ENCODE measurements around the gene ITGA2. TPM values are rescaled to one million over a fixed set of nuclear protein-coding genes. Genes with fewer than 3 reads are reported as not detected.

The ITGA2 gene
- total and polyA plus RNA-seq, 2 donors (not counting 1 experiment from before 2014, with no cell fraction given), result not detected

DNA sequence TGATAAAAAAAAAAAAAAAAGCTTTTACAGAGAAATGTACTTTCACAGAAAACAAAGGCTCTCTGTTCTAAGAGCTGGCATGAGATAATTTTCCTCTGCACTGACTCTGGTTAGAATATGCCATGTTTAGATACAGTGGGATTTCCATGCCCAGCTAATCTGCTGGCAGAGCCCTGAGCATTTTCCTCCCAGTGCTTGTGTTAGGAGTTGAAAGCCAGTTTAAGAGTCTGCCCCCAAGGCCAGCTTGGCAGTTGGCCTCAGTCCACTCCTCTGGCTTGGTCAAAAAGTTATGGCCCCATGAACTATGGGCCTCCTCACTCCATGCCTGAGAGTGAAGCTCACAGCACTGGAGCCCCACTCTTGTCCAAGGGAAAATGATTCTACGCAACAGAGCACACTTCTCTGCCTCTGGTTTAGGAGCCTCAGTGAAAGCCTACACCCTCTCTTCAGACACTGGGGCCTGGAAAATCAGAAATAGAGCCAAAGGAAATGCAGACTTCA, 98.5 kb downstream of the ITGA2 start:
- no peak overlapping the region for H3K9ac ChIP-seq (ENCODE audit: low read length)
- H3K9me3 ChIP-seq (ENCODE audit: control extremely low read depth in 1 of 3, control insufficient read depth in 2 of 3, insufficient read depth in 1 of 3, low read length in 2 of 3), result no peaks in the 10 kb centered on the region
- WGBS (ENCODE audit: insufficient coverage), result 100% methylated on average over 1 of the region's 1 CpG
- H3K4me1 Mint-ChIP-seq, result peaks cover 7% of the 10 kb centered on the region
- no peaks in the 10 kb centered on the region for H3K36me3 ChIP-seq (replicated peaks in 1 of 2; ENCODE audit: control extremely low read depth in 1 of 2, control insufficient read depth in 1 of 2, extremely low read depth in 1 of 2, insufficient read depth in 2 of 2, low read length in 1 of 2)
- H3K79me2 ChIP-seq (ENCODE audit: control insufficient read depth, insufficient read depth, low read length), result no peaks in the 10 kb centered on the region
- no peak overlapping the region for H3K4me2 ChIP-seq (replicated peaks; ENCODE audit: low read depth, low read length, poor library complexity, severe bottlenecking)
- no peak overlapping the region for H2AFZ ChIP-seq (ENCODE audit: insufficient read depth, low read depth, low read length, poor library complexity, severe bottlenecking)
- intact Hi-C loops (cut with micrococcal nuclease), result no loop called here
- ATAC-seq (ENCODE audit: low read depth) (no peak), DNase-seq (no peak)
- ChIA-PET POLR2A (no interaction called here), CTCF (no interaction called here)
- H3K27me3 Mint-ChIP-seq, result peaks cover 16% of the 10 kb centered on the region
- H3K9me3 Mint-ChIP-seq (ENCODE audit: insufficient read depth), result no peaks in the 10 kb centered on the region
- no peaks in the 10 kb centered on the region for H3K4me1 ChIP-seq (ENCODE audit: control insufficient read depth in 2 of 2, insufficient read depth in 2 of 2, low read length in 2 of 2)
- H4K20me1 ChIP-seq (ENCODE audit: control insufficient read depth, insufficient read depth, low read length, poor library complexity, severe bottlenecking), result no peaks in the 10 kb centered on the region
- TF ChIP-seq EZH2 (IDR thresholded peaks at IDR 0.05; ENCODE audit: borderline replicate concordance, insufficient read depth, low read depth, low read length, poor library complexity, severe bottlenecking), result no peak
- TF ChIP-seq, protein P1, sequence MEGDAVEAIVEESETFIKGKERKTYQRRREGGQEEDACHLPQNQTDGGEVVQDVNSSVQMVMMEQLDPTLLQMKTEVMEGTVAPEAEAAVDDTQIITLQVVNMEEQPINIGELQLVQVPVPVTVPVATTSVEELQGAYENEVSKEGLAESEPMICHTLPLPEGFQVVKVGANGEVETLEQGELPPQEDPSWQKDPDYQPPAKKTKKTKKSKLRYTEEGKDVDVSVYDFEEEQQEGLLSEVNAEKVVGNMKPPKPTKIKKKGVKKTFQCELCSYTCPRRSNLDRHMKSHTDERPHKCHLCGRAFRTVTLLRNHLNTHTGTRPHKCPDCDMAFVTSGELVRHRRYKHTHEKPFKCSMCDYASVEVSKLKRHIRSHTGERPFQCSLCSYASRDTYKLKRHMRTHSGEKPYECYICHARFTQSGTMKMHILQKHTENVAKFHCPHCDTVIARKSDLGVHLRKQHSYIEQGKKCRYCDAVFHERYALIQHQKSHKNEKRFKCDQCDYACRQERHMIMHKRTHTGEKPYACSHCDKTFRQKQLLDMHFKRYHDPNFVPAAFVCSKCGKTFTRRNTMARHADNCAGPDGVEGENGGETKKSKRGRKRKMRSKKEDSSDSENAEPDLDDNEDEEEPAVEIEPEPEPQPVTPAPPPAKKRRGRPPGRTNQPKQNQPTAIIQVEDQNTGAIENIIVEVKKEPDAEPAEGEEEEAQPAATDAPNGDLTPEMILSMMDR (IDR thresholded peaks at IDR 0.05), result no peak
- H3K27ac ChIP-seq (ENCODE audit: low read length in 2 of 2), result no peak overlapping the region
- H3K27ac Mint-ChIP-seq, result no peak overlapping the region
- no peak overlapping the region for H3K4me3 ChIP-seq (ENCODE audit: control extremely low read depth in 1 of 5, extremely low read depth in 1 of 5, insufficient read depth in 1 of 5, low read depth in 2 of 5, low read length in 4 of 5)
- no peaks in the 10 kb centered on the region for H3K27me3 ChIP-seq (replicated peaks in 1 of 4; ENCODE audit: control extremely low read depth in 1 of 4, control insufficient read depth in 3 of 4, insufficient read depth in 4 of 4, low read length in 3 of 4)
- H3K4me3 Mint-ChIP-seq, result no peak overlapping the region

DNA sequence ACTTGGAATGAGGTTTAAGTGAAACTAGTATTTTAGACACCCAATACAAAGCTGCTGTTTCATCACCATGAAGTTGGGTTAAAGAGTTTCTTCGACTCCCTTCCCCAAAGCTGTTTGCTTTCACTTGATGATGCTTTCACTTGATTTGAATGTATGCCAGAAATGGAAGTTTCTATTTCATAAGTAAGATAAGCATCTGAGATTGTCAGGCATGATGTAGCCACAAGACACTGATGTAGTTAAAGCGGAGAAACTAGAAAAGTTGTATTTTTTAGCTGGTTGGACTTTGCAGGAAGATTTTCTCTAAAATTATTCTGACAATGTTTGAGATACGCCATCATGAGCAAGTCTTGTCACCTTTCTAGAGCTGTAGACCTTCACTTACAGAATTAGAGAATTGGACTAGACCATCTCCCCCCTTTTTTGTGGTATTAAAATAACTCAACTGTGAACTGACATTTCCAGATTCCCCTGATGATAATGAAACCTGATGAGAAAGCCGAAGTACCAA, 100.4 kb downstream of the ITGA2 start:
- Mint-ChIP-seq H3K4me1 (peaks cover 7% of the 10 kb centered on the region), H3K4me3 (no peak overlapping the region), H3K27me3 (peaks cover 4% of the 10 kb centered on the region), H3K27ac (no peak overlapping the region), H3K9me3 (ENCODE audit: insufficient read depth) (no peaks in the 10 kb centered on the region)
- intact Hi-C loops (cut with micrococcal nuclease), result no loop called here
- Histone ChIP-seq H3K4me3 (ENCODE audit: control extremely low read depth in 1 of 5, extremely low read depth in 1 of 5, insufficient read depth in 1 of 5, low read depth in 2 of 5, low read length in 4 of 5) (no peak overlapping the region), H3K79me2 (ENCODE audit: control insufficient read depth, insufficient read depth, low read length) (no peaks in the 10 kb centered on the region), H2AFZ (ENCODE audit: insufficient read depth, low read depth, low read length, poor library complexity, severe bottlenecking) (no peak overlapping the region), H3K4me1 (ENCODE audit: control insufficient read depth in 2 of 2, insufficient read depth in 2 of 2, low read length in 2 of 2) (no peaks in the 10 kb centered on the region), H3K4me2 (replicated peaks; ENCODE audit: low read depth, low read length, poor library complexity, severe bottlenecking) (no peak overlapping the region), H3K9me3 (ENCODE audit: control extremely low read depth in 1 of 3, control insufficient read depth in 2 of 3, insufficient read depth in 1 of 3, low read length in 2 of 3) (no peaks in the 10 kb centered on the region), H4K20me1 (ENCODE audit: control insufficient read depth, insufficient read depth, low read length, poor library complexity, severe bottlenecking) (no peaks in the 10 kb centered on the region), H3K36me3 (replicated peaks in 1 of 2; ENCODE audit: control extremely low read depth in 1 of 2, control insufficient read depth in 1 of 2, extremely low read depth in 1 of 2, insufficient read depth in 2 of 2, low read length in 1 of 2) (no peaks in the 10 kb centered on the region), H3K27ac (ENCODE audit: low read length in 2 of 2) (no peak overlapping the region), H3K9ac (ENCODE audit: low read length) (no peak overlapping the region), H3K27me3 (replicated peaks in 1 of 4; ENCODE audit: control extremely low read depth in 1 of 4, control insufficient read depth in 3 of 4, insufficient read depth in 4 of 4, low read length in 3 of 4) (no peaks in the 10 kb centered on the region)
- no peak for ATAC-seq (ENCODE audit: low read depth)
- TF ChIP-seq EZH2 (IDR thresholded peaks at IDR 0.05; ENCODE audit: borderline replicate concordance, insufficient read depth, low read depth, low read length, poor library complexity, severe bottlenecking), result no peak
- TF ChIP-seq, protein P1 (IDR thresholded peaks at IDR 0.05), result no peak
- WGBS (ENCODE audit: insufficient coverage), result no CpG with 5 or more reads among the region's 4 CpGs
- POLR2A ChIA-PET, result no interaction called here
- CTCF ChIA-PET, result interaction anchor here (0.9 to 1.5 kb wide), 3 partner anchors 8 to 34 kb away, joined by 3 to 4 read pairs (median 3); no protein-coding TSS in a partner anchor
- DNase-seq, result no peak

All from B cell (primary cell).